HG02610 (cell line): ENCODE results near the gene GNGT1.

ENCODE experiments used
- ATAC-seq: cut with Tn5 transposase; IDR thresholded peaks from one replicate; pipeline ENCODE4 v1.9.1; 2021; ENCODE audit warnings: mild to moderate bottlenecking, moderate library complexity; ENCODE audit not compliant: unreplicated experiment

Gene GNGT1

GRCh38 chr7:93906267-93906666, at the start of gene GNGT1:
Gene GNGT1, plus strand, starts transcription at chr7:93906567. Its CDS starts 180 bp downstream, at chr7:93906747.
- no peak for ATAC-seq

GRCh38 chr7:93858857-93859256, 47.5 kb upstream of the GNGT1 start:
- ATAC-seq = no peak

GRCh38 chr7:93860261-93860660, 46.1 kb upstream of the GNGT1 start:
- ATAC-seq = no peak

- ATAC-seq = no peak
These were observed 44.9 kb upstream of the GNGT1 start for GRCh38 chr7:93861325-93861949.

GRCh38 chr7:93862651-93863050, 43.7 kb upstream of the GNGT1 start:
- no peak for ATAC-seq

- ATAC-seq = no peak
These were observed 39.5 kb upstream of the GNGT1 start for GRCh38 chr7:93866886-93867285.

- ATAC-seq = no peak
These were observed 32.3 kb upstream of the GNGT1 start for GRCh38 chr7:93873998-93874574.

- ATAC-seq = no peak
These were observed 28.6 kb upstream of the GNGT1 start for GRCh38 chr7:93877742-93878141.

- no peak for ATAC-seq
These were observed 27.0 kb upstream of the GNGT1 start for GRCh38 chr7:93879356-93879755.

GRCh38 chr7:93882468-93882867, 23.9 kb upstream of the GNGT1 start:
- no peak for ATAC-seq

GRCh38 chr7:93883078-93883916, 23.1 kb upstream of the GNGT1 start:
- ATAC-seq = no peak

GRCh38 chr7:93883917-93884345, 22.4 kb upstream of the GNGT1 start:
- no peak for ATAC-seq

- no peak for ATAC-seq
These were observed 21.8 kb upstream of the GNGT1 start for GRCh38 chr7:93884541-93884940.

GRCh38 chr7:93889261-93889660, 17.1 kb upstream of the GNGT1 start:
- no peak for ATAC-seq

GRCh38 chr7:93890041-93890463, 16.3 kb upstream of the GNGT1 start:
- ATAC-seq = peak; percentile 61

- peak; percentile 54 for ATAC-seq
These were observed 15.8 kb upstream of the GNGT1 start, which contains the start of gene TFPI2 for GRCh38 chr7:93890464-93891068. Gene TFPI2, minus strand, starts transcription at chr7:93890753. Its CDS starts 75 bp downstream, at chr7:93890678.

- no peak for ATAC-seq
These were observed 11.9 kb upstream of the GNGT1 start for GRCh38 chr7:93894426-93894825.

- no peak for ATAC-seq
These were observed 11.3 kb upstream of the GNGT1 start for GRCh38 chr7:93894966-93895640.

GRCh38 chr7:93895859-93896600, 10.3 kb upstream of the GNGT1 start:
- ATAC-seq = no peak

- ATAC-seq = no peak
These were observed 8.7 kb upstream of the GNGT1 start for GRCh38 chr7:93897680-93898079.
